ENCODE data around the gene CDNF.
A peak's percentile ranks its signal among the peaks of the same experiment; 100 is the strongest.
"Not testable (repeated sequence)": the region's sequence is repeated elsewhere in the genome, so short reads cannot be mapped to it uniquely, and the experiment has no call there.

The CDNF gene

GRCh38 chr10:14864871-14865270, 27.0 kb upstream of the CDNF start:
- peaks cover 17 to 26% of the 10 kb centered on the region in 2 donors for H3K36me3 ChIP-seq (ENCODE audit: control insufficient read depth in 2 of 2, insufficient read depth in 2 of 2, low read length in 2 of 2)
- H3K27me3 ChIP-seq (ENCODE audit: control insufficient read depth in 2 of 2, insufficient read depth in 2 of 2, low read length in 2 of 2); H3K9me3 ChIP-seq (ENCODE audit: control insufficient read depth in 2 of 2, low read length in 2 of 2); H3K4me3 ChIP-seq (ENCODE audit: low read length in 2 of 2); H3K9ac ChIP-seq (ENCODE audit: low read depth in 1 of 2, low read length in 2 of 2); H3K27ac ChIP-seq (ENCODE audit: low read depth in 2 of 2, low read length in 2 of 2): not testable (repeated sequence)
- H3K4me1 ChIP-seq (ENCODE audit: control insufficient read depth in 2 of 2, insufficient read depth in 2 of 2, low read length in 2 of 2) = peaks cover 12 to 13% of the 10 kb centered on the region in 2 donors

GRCh38 chr10:14864466-14864865, 26.6 kb upstream of the CDNF start:
- H3K9me3 ChIP-seq (ENCODE audit: control insufficient read depth in 2 of 2, low read length in 2 of 2); H3K27ac ChIP-seq (ENCODE audit: low read depth in 2 of 2, low read length in 2 of 2); H3K4me3 ChIP-seq (ENCODE audit: low read length in 2 of 2); H3K27me3 ChIP-seq (ENCODE audit: control insufficient read depth in 2 of 2, insufficient read depth in 2 of 2, low read length in 2 of 2); H3K9ac ChIP-seq (ENCODE audit: low read depth in 1 of 2, low read length in 2 of 2): not testable (repeated sequence)
- H3K36me3 ChIP-seq (ENCODE audit: control insufficient read depth in 2 of 2, insufficient read depth in 2 of 2, low read length in 2 of 2) = peaks cover 13 to 22% of the 10 kb centered on the region in 2 donors
- H3K4me1 ChIP-seq (ENCODE audit: control insufficient read depth in 2 of 2, insufficient read depth in 2 of 2, low read length in 2 of 2) = peaks cover 12 to 13% of the 10 kb centered on the region in 2 donors

GRCh38 chr10:14860791-14861190, 23.0 kb upstream of the CDNF start:
- peak overlapping the region in 1 of 2 donors; percentile 2 for H3K9ac ChIP-seq (ENCODE audit: low read depth in 1 of 2, low read length in 2 of 2)
- no peaks in the 10 kb centered on the region for H3K27me3 ChIP-seq (ENCODE audit: control insufficient read depth in 2 of 2, insufficient read depth in 2 of 2, low read length in 2 of 2)
- H3K4me3 ChIP-seq (ENCODE audit: low read length in 2 of 2) = no peak overlapping the region
- no peaks in the 10 kb centered on the region for H3K9me3 ChIP-seq (ENCODE audit: control insufficient read depth in 2 of 2, low read length in 2 of 2)
- H3K4me1 ChIP-seq (ENCODE audit: control insufficient read depth in 2 of 2, insufficient read depth in 2 of 2, low read length in 2 of 2) = peaks cover 12 to 13% of the 10 kb centered on the region in 2 donors
- H3K27ac ChIP-seq (ENCODE audit: low read depth in 2 of 2, low read length in 2 of 2) = peak overlapping the region; percentile 83 to 90
- H3K36me3 ChIP-seq (ENCODE audit: control insufficient read depth in 2 of 2, insufficient read depth in 2 of 2, low read length in 2 of 2) = peaks cover 8 to 11% of the 10 kb centered on the region in 2 donors

- no peak overlapping the region for H3K4me3 ChIP-seq (ENCODE audit: low read length in 2 of 2)
- no peak overlapping the region for H3K27ac ChIP-seq (ENCODE audit: low read depth in 2 of 2, low read length in 2 of 2)
- no peak overlapping the region for H3K9ac ChIP-seq (ENCODE audit: low read depth in 1 of 2, low read length in 2 of 2)
- no peaks in the 10 kb centered on the region for H3K27me3 ChIP-seq (ENCODE audit: control insufficient read depth in 2 of 2, insufficient read depth in 2 of 2, low read length in 2 of 2)
- no peaks in the 10 kb centered on the region for H3K9me3 ChIP-seq (ENCODE audit: control insufficient read depth in 2 of 2, low read length in 2 of 2)
- peaks cover 12 to 13% of the 10 kb centered on the region in 2 donors for H3K4me1 ChIP-seq (ENCODE audit: control insufficient read depth in 2 of 2, insufficient read depth in 2 of 2, low read length in 2 of 2)
- peaks cover 8 to 11% of the 10 kb centered on the region in 2 donors for H3K36me3 ChIP-seq (ENCODE audit: control insufficient read depth in 2 of 2, insufficient read depth in 2 of 2, low read length in 2 of 2)
Observed at GRCh38 chr10:14859775-14860174, 21.9 kb upstream of the CDNF start.

- H3K9ac ChIP-seq (ENCODE audit: low read depth in 1 of 2, low read length in 2 of 2) = no peak overlapping the region
- H3K27me3 ChIP-seq (ENCODE audit: control insufficient read depth in 2 of 2, insufficient read depth in 2 of 2, low read length in 2 of 2) = no peaks in the 10 kb centered on the region
- H3K27ac ChIP-seq (ENCODE audit: low read depth in 2 of 2, low read length in 2 of 2) = no peak overlapping the region
- peaks cover 8 to 14% of the 10 kb centered on the region in 2 donors for H3K36me3 ChIP-seq (ENCODE audit: control insufficient read depth in 2 of 2, insufficient read depth in 2 of 2, low read length in 2 of 2)
- H3K4me3 ChIP-seq (ENCODE audit: low read length in 2 of 2) = no peak overlapping the region
- H3K4me1 ChIP-seq (ENCODE audit: control insufficient read depth in 2 of 2, insufficient read depth in 2 of 2, low read length in 2 of 2) = peaks cover 12 to 13% of the 10 kb centered on the region in 2 donors
- H3K9me3 ChIP-seq (ENCODE audit: control insufficient read depth in 2 of 2, low read length in 2 of 2) = no peaks in the 10 kb centered on the region
Observed at GRCh38 chr10:14859043-14859442, 21.2 kb upstream of the CDNF start.

GRCh38 chr10:14858338-14858960, 20.6 kb upstream of the CDNF start:
- H3K4me1 ChIP-seq (ENCODE audit: control insufficient read depth in 2 of 2, insufficient read depth in 2 of 2, low read length in 2 of 2) = peaks cover 12 to 13% of the 10 kb centered on the region in 2 donors
- H3K27ac ChIP-seq (ENCODE audit: low read depth in 2 of 2, low read length in 2 of 2) = no peak overlapping the region
- no peaks in the 10 kb centered on the region for H3K9me3 ChIP-seq (ENCODE audit: control insufficient read depth in 2 of 2, low read length in 2 of 2)
- H3K9ac ChIP-seq (ENCODE audit: low read depth in 1 of 2, low read length in 2 of 2) = no peak overlapping the region
- no peaks in the 10 kb centered on the region for H3K27me3 ChIP-seq (ENCODE audit: control insufficient read depth in 2 of 2, insufficient read depth in 2 of 2, low read length in 2 of 2)
- H3K36me3 ChIP-seq (ENCODE audit: control insufficient read depth in 2 of 2, insufficient read depth in 2 of 2, low read length in 2 of 2) = peaks cover 8 to 14% of the 10 kb centered on the region in 2 donors
- H3K4me3 ChIP-seq (ENCODE audit: low read length in 2 of 2) = no peak overlapping the region

GRCh38 chr10:14855453-14855852, 17.6 kb upstream of the CDNF start:
- no peak overlapping the region for H3K27ac ChIP-seq (ENCODE audit: low read depth in 2 of 2, low read length in 2 of 2)
- no peak overlapping the region for H3K4me3 ChIP-seq (ENCODE audit: low read length in 2 of 2)
- H3K27me3 ChIP-seq (ENCODE audit: control insufficient read depth in 2 of 2, insufficient read depth in 2 of 2, low read length in 2 of 2) = no peaks in the 10 kb centered on the region
- no peak overlapping the region for H3K9ac ChIP-seq (ENCODE audit: low read depth in 1 of 2, low read length in 2 of 2)
- peaks cover under 1 to 3% of the 10 kb centered on the region in 2 donors for H3K4me1 ChIP-seq (ENCODE audit: control insufficient read depth in 2 of 2, insufficient read depth in 2 of 2, low read length in 2 of 2)
- H3K36me3 ChIP-seq (ENCODE audit: control insufficient read depth in 2 of 2, insufficient read depth in 2 of 2, low read length in 2 of 2) = peaks cover 14 to 16% of the 10 kb centered on the region in 2 donors
- H3K9me3 ChIP-seq (ENCODE audit: control insufficient read depth in 2 of 2, low read length in 2 of 2) = no peaks in the 10 kb centered on the region

GRCh38 chr10:14852236-14852635, 14.4 kb upstream of the CDNF start:
- H3K27me3 ChIP-seq (ENCODE audit: control insufficient read depth in 2 of 2, insufficient read depth in 2 of 2, low read length in 2 of 2) = no peaks in the 10 kb centered on the region
- H3K4me3 ChIP-seq (ENCODE audit: low read length in 2 of 2) = no peak overlapping the region
- H3K36me3 ChIP-seq (ENCODE audit: control insufficient read depth in 2 of 2, insufficient read depth in 2 of 2, low read length in 2 of 2) = peaks cover 12 to 17% of the 10 kb centered on the region in 2 donors
- no peak overlapping the region for H3K9ac ChIP-seq (ENCODE audit: low read depth in 1 of 2, low read length in 2 of 2)
- H3K27ac ChIP-seq (ENCODE audit: low read depth in 2 of 2, low read length in 2 of 2) = no peak overlapping the region
- H3K4me1 ChIP-seq (ENCODE audit: control insufficient read depth in 2 of 2, insufficient read depth in 2 of 2, low read length in 2 of 2) = no peaks in the 10 kb centered on the region
- no peaks in the 10 kb centered on the region for H3K9me3 ChIP-seq (ENCODE audit: control insufficient read depth in 2 of 2, low read length in 2 of 2)

- Histone ChIP-seq H3K4me3 (ENCODE audit: low read length in 2 of 2) (no peak overlapping the region), H3K36me3 (ENCODE audit: control insufficient read depth in 2 of 2, insufficient read depth in 2 of 2, low read length in 2 of 2) (peaks cover 49% of the 10 kb centered on the region in 2 donors), H3K27ac (ENCODE audit: low read depth in 2 of 2, low read length in 2 of 2) (no peak overlapping the region), H3K9me3 (ENCODE audit: control insufficient read depth in 2 of 2, low read length in 2 of 2) (no peaks in the 10 kb centered on the region), H3K27me3 (ENCODE audit: control insufficient read depth in 2 of 2, insufficient read depth in 2 of 2, low read length in 2 of 2) (no peaks in the 10 kb centered on the region), H3K4me1 (ENCODE audit: control insufficient read depth in 2 of 2, insufficient read depth in 2 of 2, low read length in 2 of 2) (no peaks in the 10 kb centered on the region), H3K9ac (ENCODE audit: low read depth in 1 of 2, low read length in 2 of 2) (no peak overlapping the region)
Observed at GRCh38 chr10:14844948-14845347, 7.1 kb upstream of the CDNF start.

GRCh38 chr10:14843327-14843988, 5.6 kb upstream of the CDNF start:
- peaks cover 0 to 5% of the 10 kb centered on the region in 2 donors for H3K4me1 ChIP-seq (ENCODE audit: control insufficient read depth in 2 of 2, insufficient read depth in 2 of 2, low read length in 2 of 2)
- no peak overlapping the region for H3K27ac ChIP-seq (ENCODE audit: low read depth in 2 of 2, low read length in 2 of 2)
- no peak overlapping the region for H3K9ac ChIP-seq (ENCODE audit: low read depth in 1 of 2, low read length in 2 of 2)
- H3K36me3 ChIP-seq (ENCODE audit: control insufficient read depth in 2 of 2, insufficient read depth in 2 of 2, low read length in 2 of 2) = peaks cover 43 to 45% of the 10 kb centered on the region in 2 donors
- H3K27me3 ChIP-seq (ENCODE audit: control insufficient read depth in 2 of 2, insufficient read depth in 2 of 2, low read length in 2 of 2) = no peaks in the 10 kb centered on the region
- H3K4me3 ChIP-seq (ENCODE audit: low read length in 2 of 2) = no peak overlapping the region
- H3K9me3 ChIP-seq (ENCODE audit: control insufficient read depth in 2 of 2, low read length in 2 of 2) = no peaks in the 10 kb centered on the region
